Retinal pigment epithelial cell (primary cell): ENCODE data around the gene ATP2B3.

Experiments used
- DNase-seq: peaks from one replicate; pipeline ENCODE4 v3.0.0-alpha.2; 2010; ENCODE audit warnings: low read depth
- H3K4me3 ChIP-seq: 2 replicates; pipeline ENCODE4 v1.5.1; 2011; ENCODE audit warnings: mild to moderate bottlenecking, low read length, control low read depth, moderate library complexity
- TF ChIP-seq, protein P1 (sequence below): conservative IDR thresholded peaks from 2 replicates; pipeline ENCODE4 v1.5.1; 2011; ENCODE audit warnings: low read depth, low read length, control low read depth, inconsistent platforms

Gene ATP2B3

DNA sequence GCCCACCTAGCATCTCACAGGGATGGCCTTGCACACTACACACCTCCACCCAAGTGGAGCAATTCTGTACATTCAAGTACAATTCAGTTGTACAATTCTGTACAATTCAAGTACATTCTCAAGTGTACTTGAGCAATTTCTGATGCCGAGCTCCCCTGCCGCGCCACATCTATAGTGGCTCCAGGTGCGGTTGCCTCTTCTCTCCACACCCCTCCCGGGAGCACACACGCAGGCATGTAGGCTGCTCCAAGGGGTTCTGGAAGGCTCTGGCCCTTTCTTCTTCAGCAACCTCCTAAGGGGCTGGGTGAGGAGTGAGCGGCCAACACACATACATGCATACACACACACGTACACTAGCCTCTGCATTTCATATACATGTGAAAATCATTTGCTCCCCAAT is 110.7 kb downstream of the ATP2B3 start:
- H3K4me3 ChIP-seq: no peak overlapping the region
- no peak for DNase-seq
- TF ChIP-seq, protein P1, sequence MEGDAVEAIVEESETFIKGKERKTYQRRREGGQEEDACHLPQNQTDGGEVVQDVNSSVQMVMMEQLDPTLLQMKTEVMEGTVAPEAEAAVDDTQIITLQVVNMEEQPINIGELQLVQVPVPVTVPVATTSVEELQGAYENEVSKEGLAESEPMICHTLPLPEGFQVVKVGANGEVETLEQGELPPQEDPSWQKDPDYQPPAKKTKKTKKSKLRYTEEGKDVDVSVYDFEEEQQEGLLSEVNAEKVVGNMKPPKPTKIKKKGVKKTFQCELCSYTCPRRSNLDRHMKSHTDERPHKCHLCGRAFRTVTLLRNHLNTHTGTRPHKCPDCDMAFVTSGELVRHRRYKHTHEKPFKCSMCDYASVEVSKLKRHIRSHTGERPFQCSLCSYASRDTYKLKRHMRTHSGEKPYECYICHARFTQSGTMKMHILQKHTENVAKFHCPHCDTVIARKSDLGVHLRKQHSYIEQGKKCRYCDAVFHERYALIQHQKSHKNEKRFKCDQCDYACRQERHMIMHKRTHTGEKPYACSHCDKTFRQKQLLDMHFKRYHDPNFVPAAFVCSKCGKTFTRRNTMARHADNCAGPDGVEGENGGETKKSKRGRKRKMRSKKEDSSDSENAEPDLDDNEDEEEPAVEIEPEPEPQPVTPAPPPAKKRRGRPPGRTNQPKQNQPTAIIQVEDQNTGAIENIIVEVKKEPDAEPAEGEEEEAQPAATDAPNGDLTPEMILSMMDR: no peak

DNA sequence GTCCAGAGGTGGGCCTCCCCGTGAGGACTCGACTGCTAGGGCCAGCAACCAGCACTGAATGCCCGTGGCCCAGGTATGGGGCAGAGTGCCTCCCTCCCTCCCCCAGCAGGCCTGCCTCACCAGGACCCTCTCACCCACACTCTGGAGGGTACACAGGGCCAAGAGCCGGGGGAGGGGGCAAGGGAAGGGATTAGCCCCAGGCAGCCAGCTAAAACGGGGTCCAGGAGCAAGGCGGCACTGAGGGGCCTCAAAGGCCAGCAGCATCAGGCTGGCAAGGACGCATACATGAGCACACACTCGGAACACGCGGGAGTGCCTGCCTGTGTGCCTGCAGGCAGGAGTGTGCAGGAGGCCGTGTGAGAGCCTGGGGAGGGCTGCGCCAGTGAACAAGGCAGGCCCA is 111.2 kb downstream of the ATP2B3 start:
- TF ChIP-seq, protein P1: no peak
- DNase-seq: no peak
- no peak overlapping the region for H3K4me3 ChIP-seq

DNA sequence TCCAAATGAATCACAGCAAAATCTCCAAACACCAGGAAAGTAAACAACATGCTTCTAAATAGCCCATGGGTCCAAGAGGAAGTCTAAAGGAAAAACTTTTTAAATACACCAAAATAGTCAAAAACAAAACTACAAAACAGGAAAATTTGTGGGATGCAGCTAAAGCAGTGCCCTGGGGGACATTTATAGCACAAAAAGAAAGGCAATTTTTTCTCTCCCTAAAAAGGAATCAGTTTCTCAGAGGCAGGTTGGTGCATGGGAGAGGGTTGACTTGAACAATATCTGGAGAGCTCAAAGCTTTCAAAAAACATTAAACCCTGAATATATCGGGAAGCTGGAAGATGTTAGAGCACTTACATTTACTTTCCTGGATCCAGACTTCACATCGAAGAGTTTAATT is 113.9 kb downstream of the ATP2B3 start:
- no peak overlapping the region for H3K4me3 ChIP-seq
- TF ChIP-seq, protein P1: no peak
- DNase-seq: no peak

DNA sequence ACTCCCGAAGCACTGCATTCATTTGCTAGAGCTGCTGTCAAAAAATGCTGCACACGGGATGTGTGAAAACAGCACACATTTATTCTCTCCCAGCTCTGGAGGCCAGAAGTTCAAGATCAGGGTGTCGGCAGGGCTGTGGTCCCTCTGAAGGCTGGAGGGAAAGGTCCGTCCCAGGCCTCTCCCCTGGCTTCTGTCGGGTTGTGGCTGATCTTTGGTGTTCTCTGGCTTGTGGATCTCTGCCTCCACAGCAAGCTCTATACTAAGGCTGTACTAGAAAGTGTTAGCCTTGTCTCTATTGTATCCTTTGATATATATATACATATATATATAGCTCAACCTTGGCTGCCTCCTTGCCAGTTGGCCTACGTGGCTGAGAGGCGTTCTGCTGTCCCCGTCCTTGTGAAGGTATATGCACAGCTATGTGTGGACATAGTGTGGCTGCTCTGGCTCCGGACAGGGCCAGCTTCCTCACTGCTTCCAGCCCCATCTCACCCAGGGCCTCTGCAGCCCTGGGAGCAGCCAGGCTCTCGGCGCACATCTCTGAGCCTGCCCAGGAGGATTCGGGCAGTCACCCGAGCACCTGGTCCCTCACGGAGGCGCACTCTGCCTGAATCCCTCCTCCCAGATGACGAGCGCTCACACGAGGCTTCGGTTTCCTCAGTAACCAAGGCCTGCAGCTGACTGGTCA is 114.6 kb downstream of the ATP2B3 start:
- no peak for DNase-seq
- no peak overlapping the region for H3K4me3 ChIP-seq
- TF ChIP-seq, protein P1: no peak
